Measurements from ENCODE around the gene NUP93.

Gene NUP93

DNA sequence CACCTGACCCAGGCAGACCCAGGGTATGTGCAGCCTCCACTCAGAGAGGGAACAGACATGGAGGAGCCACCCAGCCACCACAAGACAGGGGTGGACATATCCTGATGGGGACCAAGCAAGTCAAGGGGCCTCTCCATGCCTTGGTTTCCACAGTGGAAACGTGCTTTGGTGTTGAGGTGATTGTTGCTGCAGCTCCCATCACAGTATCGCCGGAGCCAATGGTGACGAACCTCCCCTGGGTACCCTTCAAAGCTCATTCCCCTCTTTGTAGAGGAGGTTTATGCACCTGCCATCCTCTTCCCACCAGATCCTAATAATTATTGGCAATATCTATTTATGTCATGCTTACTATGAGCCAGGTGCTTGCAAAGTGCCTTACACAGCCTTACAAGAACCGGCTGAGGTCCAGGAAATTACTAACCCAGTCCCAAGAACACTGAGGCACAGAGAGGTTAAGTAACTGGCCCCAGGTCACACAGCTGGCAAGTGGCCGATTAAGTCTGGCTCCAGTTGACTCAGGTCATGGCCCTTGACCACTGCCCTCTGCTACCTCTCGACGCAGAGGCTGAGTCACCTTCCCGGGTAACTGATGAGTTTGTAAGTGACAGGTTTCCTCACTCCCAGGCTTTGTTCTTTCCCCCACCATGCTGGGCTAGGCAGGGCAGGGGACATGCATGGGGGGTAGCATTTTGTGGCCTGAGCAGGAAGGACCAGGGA lies 155.7 kb downstream of the NUP93 start:
- in situ Hi-C loops (cut with MboI; ENCODE audit: low sequenced_read_pairs) = no loop called here

- in situ Hi-C loops (cut with MboI; ENCODE audit: low sequenced_read_pairs) = no loop called here
These were observed 156.4 kb downstream of the NUP93 start for GRCh38 chr16:56886296-56886695.

- in situ Hi-C loops (cut with MboI; ENCODE audit: low sequenced_read_pairs) = no loop called here
These were observed 156.9 kb downstream of the NUP93 start for GRCh38 chr16:56886826-56887225.

- in situ Hi-C loops (cut with MboI; ENCODE audit: low sequenced_read_pairs) = no loop called here
These were observed 158.9 kb downstream of the NUP93 start for GRCh38 chr16:56888806-56889205.

GRCh38 chr16:56889206-56889605 lies 159.3 kb downstream of the NUP93 start:
- in situ Hi-C loops (cut with MboI; ENCODE audit: low sequenced_read_pairs) = no loop called here

GRCh38 chr16:56891685-56892084 lies 161.8 kb downstream of the NUP93 start:
- in situ Hi-C loops (cut with MboI; ENCODE audit: low sequenced_read_pairs) = no loop called here

DNA sequence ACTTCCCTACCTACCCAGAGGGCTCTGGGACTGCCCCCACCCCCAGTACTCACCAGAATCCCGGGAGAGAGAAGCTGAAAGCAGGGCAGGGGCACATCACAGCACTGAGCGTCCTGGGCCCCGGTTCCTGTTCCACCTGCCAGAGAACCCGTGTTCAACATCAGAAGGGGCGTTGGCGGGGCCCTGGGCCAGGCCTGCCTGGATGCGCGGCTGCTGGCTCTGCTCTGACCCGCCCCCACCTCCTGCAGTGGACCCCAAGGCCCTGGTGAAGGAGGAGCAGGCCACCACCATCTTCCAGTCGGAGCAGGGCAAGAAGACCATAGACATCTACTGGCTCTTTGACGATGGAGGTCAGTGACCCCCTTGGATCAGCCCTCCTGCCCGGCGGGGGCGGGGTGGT lies 162.8 kb downstream of the NUP93 start:
- in situ Hi-C loops (cut with MboI; ENCODE audit: low sequenced_read_pairs) = no loop called here

DNA sequence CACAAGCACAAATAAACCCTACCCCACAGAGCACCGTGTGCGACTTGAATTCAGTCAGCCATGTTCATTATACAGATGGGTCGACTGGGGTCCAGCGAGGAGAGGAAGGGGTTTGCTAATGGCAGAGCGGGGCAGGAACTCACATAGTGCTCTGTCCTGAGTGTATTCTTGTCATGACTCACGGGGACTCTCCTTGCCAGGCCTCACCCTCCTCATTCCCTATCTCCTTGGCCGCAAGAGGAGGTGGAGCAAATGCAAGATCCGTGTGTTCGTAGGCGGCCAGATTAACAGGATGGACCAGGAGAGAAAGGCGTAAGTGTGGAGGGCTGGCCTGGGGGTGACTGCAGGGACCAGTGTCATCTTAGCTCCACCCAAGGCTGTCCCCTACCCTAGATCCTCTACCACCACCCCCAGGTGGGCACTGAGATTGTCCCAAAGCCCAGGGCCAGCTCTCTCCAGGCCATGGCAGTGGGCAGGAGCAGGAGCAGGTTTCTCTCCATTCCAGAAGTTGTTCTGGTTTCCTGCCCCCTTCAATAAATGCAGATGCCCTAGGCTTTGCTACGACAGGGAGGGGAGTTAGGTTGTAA lies 164.5 kb downstream of the NUP93 start:
- in situ Hi-C loops (cut with MboI; ENCODE audit: low sequenced_read_pairs) = no loop called here

- in situ Hi-C loops (cut with MboI; ENCODE audit: low sequenced_read_pairs) = no loop called here
These were observed 165.9 kb downstream of the NUP93 start for GRCh38 chr16:56895813-56896212.

DNA sequence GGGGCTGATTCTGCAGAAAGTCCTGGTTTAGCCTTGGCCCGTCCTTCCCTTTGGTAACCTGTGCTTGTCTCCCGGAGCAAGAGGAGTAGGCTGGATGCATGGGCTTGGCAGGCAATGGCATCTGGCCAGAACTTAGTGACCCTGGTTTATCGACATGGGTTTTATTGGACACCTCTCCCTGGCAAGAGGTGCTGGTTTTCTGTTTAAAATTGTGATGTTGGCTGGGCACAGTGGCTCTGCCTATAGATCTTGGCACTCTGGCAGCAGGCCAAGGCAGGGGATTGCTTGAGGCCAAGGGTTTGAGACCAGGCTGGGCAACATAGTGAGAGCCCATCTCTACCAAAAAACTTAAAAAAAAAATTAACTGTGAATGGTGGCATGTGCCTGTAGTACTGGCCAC lies 166.3 kb downstream of the NUP93 start:
- in situ Hi-C loops (cut with MboI; ENCODE audit: low sequenced_read_pairs) = no loop called here

GRCh38 chr16:56897026-56897799 lies 167.3 kb downstream of the NUP93 start:
- in situ Hi-C loops (cut with MboI; ENCODE audit: low sequenced_read_pairs) = no loop called here

DNA sequence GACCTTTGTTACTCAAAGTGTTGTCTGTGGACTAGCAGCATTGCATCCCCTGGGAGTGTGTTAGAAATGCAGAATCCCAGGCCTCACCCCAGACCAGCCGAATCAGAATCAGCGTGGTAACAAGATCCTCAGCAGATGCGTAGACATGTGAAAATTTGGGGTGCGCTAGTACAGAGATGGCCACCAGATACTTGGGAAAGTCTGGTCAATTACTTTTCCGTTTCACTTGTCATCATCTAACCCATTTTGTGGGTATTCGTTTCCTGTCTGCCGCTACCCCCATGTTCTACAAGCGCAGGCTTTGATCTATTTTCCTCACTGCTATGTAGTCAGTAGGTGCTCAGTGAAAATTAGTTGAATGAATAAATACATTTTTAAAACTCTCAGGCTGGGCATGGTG lies 168.9 kb downstream of the NUP93 start:
- in situ Hi-C loops (cut with MboI; ENCODE audit: low sequenced_read_pairs) = no loop called here
